G401 (cell line): ENCODE results near the gene NHLRC2. TPM values are rescaled to one million over a fixed set of nuclear protein-coding genes. Genes with fewer than 3 reads are reported as not detected.

Experiments
- DNase-seq: peaks from one replicate; pipeline ENCODE4 v3.0.0-alpha.2; 2015; ENCODE audit warnings: low spot score
- in situ Hi-C: cut with HindIII; loops from 2 replicates; pipeline ENCODE4 v1.10.0; 2016; ENCODE audit warnings: low sequenced_read_pairs, mixed read lengths
- total RNA-seq: library from RNA; depleted of rRNA; stranded (reverse); fragments of >200 nt; shearing (Covaris generic); gene quantifications from 2 replicates; pipeline ENCODE4 v1.2.3, GENCODE V29; 2014; rRNA removed

The NHLRC2 gene
- total RNA-seq, 1 experiment from 2014 or later, result 12.3 TPM

GRCh38 chr10:113958631-113959382 is 104.3 kb downstream of the NHLRC2 start:
- in situ Hi-C loops, result no loop called here
- no peak for DNase-seq

- no peak for DNase-seq
Measured at GRCh38 chr10:113959383-113959760, 104.9 kb downstream of the NHLRC2 start.

GRCh38 chr10:113960617-113961181 is 106.2 kb downstream of the NHLRC2 start:
- no peak for DNase-seq
- in situ Hi-C loops, result no loop called here

More at GRCh38 chr10:113959383-113959760, 104.9 kb downstream of the NHLRC2 start:
- in situ Hi-C loops, result no loop called here

- in situ Hi-C loops, result no loop called here
Measured at GRCh38 chr10:113961182-113962031, 106.9 kb downstream of the NHLRC2 start.

GRCh38 chr10:113965077-113965476 is 110.6 kb downstream of the NHLRC2 start:
- in situ Hi-C loops, result no loop called here
- DNase-seq, result no peak

More at GRCh38 chr10:113961182-113962031, 106.9 kb downstream of the NHLRC2 start:
- no peak for DNase-seq

- in situ Hi-C loops, result no loop called here
- DNase-seq, result no peak
Measured at GRCh38 chr10:113965683-113966082, 111.2 kb downstream of the NHLRC2 start.

Other genes with a start within 250 kb of the NHLRC2 start
- not detected in 2 replicates for gene NRAP, start 190.6 kb upstream of the NHLRC2 start, total RNA-seq
- gene CASP7, start 174.7 kb upstream of the NHLRC2 start, total RNA-seq, result 13.0 and 15.5 TPM in 2 replicates
- not detected in 2 replicates for gene PLEKHS1, start 103.0 kb upstream of the NHLRC2 start, total RNA-seq
- gene DCLRE1A, start 579 bp upstream of the NHLRC2 start, total RNA-seq, result 8.2 and 8.4 TPM in 2 replicates
- 4.1 and 4.8 TPM in 2 replicates for gene ADRB1, start 189.2 kb downstream of the NHLRC2 start, total RNA-seq